ENCODE results near the gene ATP1A2. TPM values are rescaled to one million over a fixed set of nuclear protein-coding genes. Genes with fewer than 3 reads are reported as not detected.

ATP1A2 gene
- total and polyA plus RNA-seq, 2 donors (not counting 1 experiment from before 2014, with no cell fraction given) = not detected

DNA sequence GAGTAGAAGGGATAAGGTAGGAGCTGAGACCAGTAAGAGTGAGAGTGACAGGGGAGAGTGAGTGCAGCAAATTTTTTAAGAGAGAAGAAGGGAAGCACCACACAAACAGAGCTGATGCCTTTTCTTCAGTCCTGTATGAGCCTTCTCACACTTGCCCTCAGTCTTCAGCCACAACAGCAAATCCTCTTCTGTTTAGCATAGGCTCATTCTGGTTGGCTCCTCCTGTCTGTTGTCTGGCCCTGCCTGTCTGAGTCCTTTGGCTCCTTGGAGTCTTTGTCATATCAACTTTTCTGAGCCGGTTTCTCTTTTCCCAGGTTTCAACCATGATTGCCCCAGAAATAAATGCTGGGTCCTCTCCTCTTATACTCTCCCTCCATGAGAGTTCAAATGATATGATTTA lies 62.1 kb downstream of the ATP1A2 start:
- ChIA-PET CTCF (no interaction called here), POLR2A (no interaction called here)
- Histone ChIP-seq H3K9ac (ENCODE audit: low read length) (no peak overlapping the region), H3K4me3 (ENCODE audit: control extremely low read depth in 1 of 5, extremely low read depth in 1 of 5, insufficient read depth in 1 of 5, low read depth in 2 of 5, low read length in 4 of 5) (no peak overlapping the region), H3K36me3 (replicated peaks in 1 of 2; ENCODE audit: control extremely low read depth in 1 of 2, control insufficient read depth in 1 of 2, extremely low read depth in 1 of 2, insufficient read depth in 2 of 2, low read length in 1 of 2) (no peaks in the 10 kb centered on the region), H3K9me3 (ENCODE audit: control extremely low read depth in 1 of 3, control insufficient read depth in 2 of 3, insufficient read depth in 1 of 3, low read length in 2 of 3) (no peaks in the 10 kb centered on the region), H3K27me3 (replicated peaks in 1 of 4; ENCODE audit: control extremely low read depth in 1 of 4, control insufficient read depth in 3 of 4, insufficient read depth in 4 of 4, low read length in 3 of 4) (peaks cover 0 to 3% (median 0%) of the 10 kb centered on the region in 4 experiments), H3K4me1 (ENCODE audit: control insufficient read depth in 2 of 2, insufficient read depth in 2 of 2, low read length in 2 of 2) (no peaks in the 10 kb centered on the region), H3K79me2 (ENCODE audit: control insufficient read depth, insufficient read depth, low read length) (no peaks in the 10 kb centered on the region), H2AFZ (ENCODE audit: insufficient read depth, low read depth, low read length, poor library complexity, severe bottlenecking) (no peak overlapping the region), H3K27ac (ENCODE audit: low read length in 2 of 2) (no peak overlapping the region), H3K4me2 (replicated peaks; ENCODE audit: low read depth, low read length, poor library complexity, severe bottlenecking) (no peak overlapping the region), H4K20me1 (ENCODE audit: control insufficient read depth, insufficient read depth, low read length, poor library complexity, severe bottlenecking) (no peaks in the 10 kb centered on the region)
- DNase-seq (no peak), ATAC-seq (ENCODE audit: low read depth) (no peak)
- Mint-ChIP-seq H3K4me1 (no peaks in the 10 kb centered on the region), H3K27me3 (peaks cover 31% of the 10 kb centered on the region), H3K27ac (no peak overlapping the region), H3K4me3 (no peak overlapping the region), H3K9me3 (ENCODE audit: insufficient read depth) (no peaks in the 10 kb centered on the region)
- WGBS (ENCODE audit: insufficient coverage) = no CpG with 5 or more reads among the region's 1 CpG
- intact Hi-C loops (cut with micrococcal nuclease) = no loop called here
- TF ChIP-seq, protein P1, sequence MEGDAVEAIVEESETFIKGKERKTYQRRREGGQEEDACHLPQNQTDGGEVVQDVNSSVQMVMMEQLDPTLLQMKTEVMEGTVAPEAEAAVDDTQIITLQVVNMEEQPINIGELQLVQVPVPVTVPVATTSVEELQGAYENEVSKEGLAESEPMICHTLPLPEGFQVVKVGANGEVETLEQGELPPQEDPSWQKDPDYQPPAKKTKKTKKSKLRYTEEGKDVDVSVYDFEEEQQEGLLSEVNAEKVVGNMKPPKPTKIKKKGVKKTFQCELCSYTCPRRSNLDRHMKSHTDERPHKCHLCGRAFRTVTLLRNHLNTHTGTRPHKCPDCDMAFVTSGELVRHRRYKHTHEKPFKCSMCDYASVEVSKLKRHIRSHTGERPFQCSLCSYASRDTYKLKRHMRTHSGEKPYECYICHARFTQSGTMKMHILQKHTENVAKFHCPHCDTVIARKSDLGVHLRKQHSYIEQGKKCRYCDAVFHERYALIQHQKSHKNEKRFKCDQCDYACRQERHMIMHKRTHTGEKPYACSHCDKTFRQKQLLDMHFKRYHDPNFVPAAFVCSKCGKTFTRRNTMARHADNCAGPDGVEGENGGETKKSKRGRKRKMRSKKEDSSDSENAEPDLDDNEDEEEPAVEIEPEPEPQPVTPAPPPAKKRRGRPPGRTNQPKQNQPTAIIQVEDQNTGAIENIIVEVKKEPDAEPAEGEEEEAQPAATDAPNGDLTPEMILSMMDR (IDR thresholded peaks at IDR 0.05) = no peak
- TF ChIP-seq EZH2 (IDR thresholded peaks at IDR 0.05; ENCODE audit: borderline replicate concordance, insufficient read depth, low read depth, low read length, poor library complexity, severe bottlenecking) = no peak

DNA sequence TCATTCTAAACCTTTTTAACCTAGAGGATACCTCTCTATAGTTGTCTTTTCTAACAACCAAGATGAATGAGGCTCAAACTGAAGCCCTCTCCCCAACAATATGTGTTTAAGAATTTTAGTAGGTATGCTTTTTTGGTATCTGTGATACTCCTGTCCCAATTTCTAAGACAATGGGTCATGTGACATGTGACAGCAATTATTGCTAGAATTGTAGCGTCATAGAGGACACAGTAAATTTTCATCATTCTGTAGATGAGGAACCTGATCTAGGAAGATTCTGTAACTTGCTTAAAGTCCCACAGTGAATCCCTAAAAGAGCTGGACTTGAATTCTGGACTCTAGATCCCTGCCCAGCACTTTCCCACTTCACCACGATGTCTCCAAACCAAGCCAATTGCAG lies 63.2 kb downstream of the ATP1A2 start:
- Histone ChIP-seq H4K20me1 (ENCODE audit: control insufficient read depth, insufficient read depth, low read length, poor library complexity, severe bottlenecking) (no peaks in the 10 kb centered on the region), H3K27me3 (replicated peaks in 1 of 4; ENCODE audit: control extremely low read depth in 1 of 4, control insufficient read depth in 3 of 4, insufficient read depth in 4 of 4, low read length in 3 of 4) (peaks cover 0 to 3% (median 0%) of the 10 kb centered on the region in 4 experiments), H3K36me3 (replicated peaks in 1 of 2; ENCODE audit: control extremely low read depth in 1 of 2, control insufficient read depth in 1 of 2, extremely low read depth in 1 of 2, insufficient read depth in 2 of 2, low read length in 1 of 2) (no peaks in the 10 kb centered on the region), H3K9ac (ENCODE audit: low read length) (no peak overlapping the region), H3K4me1 (ENCODE audit: control insufficient read depth in 2 of 2, insufficient read depth in 2 of 2, low read length in 2 of 2) (no peaks in the 10 kb centered on the region), H3K4me2 (replicated peaks; ENCODE audit: low read depth, low read length, poor library complexity, severe bottlenecking) (no peak overlapping the region), H3K4me3 (ENCODE audit: control extremely low read depth in 1 of 5, extremely low read depth in 1 of 5, insufficient read depth in 1 of 5, low read depth in 2 of 5, low read length in 4 of 5) (no peak overlapping the region), H3K79me2 (ENCODE audit: control insufficient read depth, insufficient read depth, low read length) (no peaks in the 10 kb centered on the region), H2AFZ (ENCODE audit: insufficient read depth, low read depth, low read length, poor library complexity, severe bottlenecking) (no peak overlapping the region), H3K9me3 (ENCODE audit: control extremely low read depth in 1 of 3, control insufficient read depth in 2 of 3, insufficient read depth in 1 of 3, low read length in 2 of 3) (no peaks in the 10 kb centered on the region), H3K27ac (ENCODE audit: low read length in 2 of 2) (no peak overlapping the region)
- H3K9me3 Mint-ChIP-seq (ENCODE audit: insufficient read depth) = no peaks in the 10 kb centered on the region
- DNase-seq (no peak), ATAC-seq (ENCODE audit: low read depth) (no peak)
- no peak overlapping the region for H3K27ac Mint-ChIP-seq
- H3K27me3 Mint-ChIP-seq = peaks cover 37% of the 10 kb centered on the region
- POLR2A ChIA-PET = no interaction called here
- TF ChIP-seq, protein P1 (IDR thresholded peaks at IDR 0.05) = no peak
- H3K4me1 Mint-ChIP-seq = no peaks in the 10 kb centered on the region
- CTCF ChIA-PET = interaction anchor here (1.5 kb wide), 1 partner anchor 14 kb away, joined by 3 read pairs; no protein-coding TSS in a partner anchor
- intact Hi-C loops (cut with micrococcal nuclease) = no loop called here
- 100% methylated on average over 2 of the region's 2 CpGs for WGBS (ENCODE audit: insufficient coverage)
- no peak overlapping the region for H3K4me3 Mint-ChIP-seq
